GM18526 (cell line): Measurements from ENCODE around the gene ACBD5.

ENCODE experiments used
- POLR2A ChIP-seq: IDR thresholded peaks from 3 replicates; pipeline ENCODE4 v1.6.1; 2011; ENCODE audit not compliant: insufficient read length; ENCODE audit errors: extremely low read depth

The ACBD5 gene

DNA sequence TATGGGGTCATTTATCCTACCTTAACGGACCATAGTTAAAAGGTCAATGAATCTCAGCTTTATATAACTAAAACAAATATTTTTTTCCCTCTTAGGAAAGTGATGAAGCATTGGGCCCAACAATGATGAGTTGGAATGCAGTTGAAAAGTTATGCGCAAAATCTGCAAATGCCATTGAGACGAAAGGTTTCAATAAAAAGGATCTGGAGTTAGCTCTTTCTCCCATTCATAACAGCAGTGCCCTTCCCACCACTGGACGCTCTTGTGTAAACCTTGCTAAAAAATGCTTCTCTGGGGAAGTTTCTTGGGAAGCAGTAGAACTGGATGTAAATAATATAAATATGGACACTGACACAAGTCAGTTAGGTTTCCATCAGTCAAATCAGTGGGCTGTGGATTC lies 70.7 kb downstream of the ACBD5 start:
- no peak for TF ChIP-seq POLR2A

DNA sequence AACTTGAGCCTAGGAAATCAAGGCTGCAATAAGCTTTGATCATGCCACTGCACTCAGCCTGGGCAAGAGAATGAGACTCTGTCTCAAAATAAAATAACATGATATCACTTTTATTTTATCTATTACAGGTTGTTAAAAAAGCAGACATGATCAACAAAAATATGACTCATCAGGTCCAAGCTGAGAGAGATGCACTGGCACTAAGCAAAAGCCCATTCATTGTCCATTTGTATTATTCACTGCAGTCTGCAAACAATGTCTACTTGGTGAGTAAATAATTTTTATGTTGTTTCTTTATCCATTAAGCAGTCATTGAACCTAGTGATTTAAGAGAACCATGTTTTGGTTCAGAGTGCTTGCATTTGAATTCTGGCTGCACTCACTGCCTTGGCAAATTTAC lies 82.2 kb downstream of the ACBD5 start:
- TF ChIP-seq POLR2A: no peak

DNA sequence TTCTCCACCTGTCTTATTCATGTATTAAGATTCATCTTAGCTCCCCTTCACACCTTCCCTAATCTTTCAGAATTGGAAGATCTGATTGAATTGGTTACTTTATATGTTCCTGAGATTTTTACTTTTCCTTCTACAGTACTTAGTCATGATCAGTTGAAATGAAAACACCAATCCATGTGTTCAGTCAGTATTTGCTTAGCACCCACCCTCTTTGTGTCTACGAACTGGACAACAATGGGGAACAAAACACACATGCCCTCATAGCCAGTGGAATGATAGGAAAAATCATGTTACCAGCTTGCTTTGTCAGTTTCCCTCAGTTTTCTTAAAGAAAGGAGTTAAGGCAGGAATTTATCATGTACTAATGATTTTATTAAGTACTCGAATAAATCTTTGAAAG lies 83.4 kb downstream of the ACBD5 start:
- no peak for TF ChIP-seq POLR2A

DNA sequence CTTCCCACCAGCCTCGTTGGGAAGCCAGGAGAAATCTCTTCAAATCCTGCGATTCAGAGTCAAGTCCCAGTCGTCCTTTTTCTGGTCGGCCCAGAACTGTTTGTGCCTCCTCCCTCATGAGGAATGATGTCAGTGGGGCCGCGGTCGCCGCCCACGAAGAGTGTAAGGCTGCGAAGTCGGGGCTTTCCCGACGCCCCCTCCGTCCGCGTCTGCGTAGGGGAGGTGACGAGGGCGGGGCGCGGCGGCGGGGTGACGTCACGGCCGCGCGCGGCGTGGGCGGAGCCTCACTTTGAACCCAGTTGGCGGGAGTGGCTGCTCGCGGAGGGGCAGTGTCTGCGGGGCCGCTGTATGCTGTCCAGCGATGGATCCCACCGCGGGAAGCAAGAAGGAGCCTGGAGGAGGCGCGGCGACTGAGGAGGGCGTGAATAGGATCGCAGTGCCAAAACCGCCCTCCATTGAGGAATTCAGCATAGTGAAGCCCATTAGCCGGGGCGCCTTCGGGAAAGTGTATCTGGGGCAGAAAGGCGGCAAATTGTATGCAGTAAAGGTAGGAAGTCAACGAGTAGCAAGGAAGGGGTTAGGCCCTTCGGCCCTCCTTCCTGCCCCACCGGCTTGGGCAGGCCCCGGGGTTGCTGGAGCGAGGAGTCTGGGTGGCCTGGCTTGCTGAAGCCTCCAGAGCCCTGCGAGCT lies 85.4 kb downstream of the ACBD5 start, which contains the start of gene MASTL:
MASTL (plus strand) TSS at position 287 of the 689 bp plus-strand sequence; CDS start at position 362, 75 bp downstream.
- TF ChIP-seq POLR2A: peak; percentile 87

DNA sequence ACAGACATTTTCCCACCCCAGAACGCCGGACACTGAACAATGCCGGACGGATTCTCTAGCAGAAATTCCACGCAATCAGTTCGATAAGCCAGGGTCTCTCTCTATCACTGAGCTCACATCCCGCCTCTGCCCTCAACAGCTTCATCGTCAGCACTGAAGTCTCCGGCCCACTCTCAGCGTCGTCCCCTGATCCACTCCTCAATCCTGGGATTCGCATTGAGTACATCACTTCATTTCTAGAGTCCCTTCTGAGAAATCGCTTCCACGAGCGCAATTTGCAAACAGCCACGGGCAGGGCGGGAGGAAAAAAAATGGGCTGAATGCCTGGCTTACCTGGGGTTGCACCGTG lies 86.8 kb downstream of the ACBD5 start:
- TF ChIP-seq POLR2A: no peak

DNA sequence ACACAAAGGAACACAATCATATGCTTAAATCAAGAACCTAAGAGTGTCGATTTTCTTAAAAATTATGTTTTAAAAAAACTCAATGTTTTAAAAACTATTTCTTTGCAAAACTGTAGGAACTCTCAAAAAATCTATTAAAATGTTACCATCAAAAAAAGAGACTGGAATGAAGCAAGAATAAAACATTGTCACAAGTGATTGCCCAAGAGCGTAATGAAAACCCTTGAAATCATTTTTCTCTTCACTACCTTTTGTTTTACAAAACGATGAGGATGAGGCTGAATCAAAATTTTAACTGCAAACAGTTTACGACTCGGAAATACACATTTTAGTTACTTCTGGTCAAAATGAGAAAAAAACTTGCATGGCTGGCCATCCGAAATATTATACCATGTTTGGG lies 87.3 kb downstream of the ACBD5 start:
- no peak for TF ChIP-seq POLR2A

DNA sequence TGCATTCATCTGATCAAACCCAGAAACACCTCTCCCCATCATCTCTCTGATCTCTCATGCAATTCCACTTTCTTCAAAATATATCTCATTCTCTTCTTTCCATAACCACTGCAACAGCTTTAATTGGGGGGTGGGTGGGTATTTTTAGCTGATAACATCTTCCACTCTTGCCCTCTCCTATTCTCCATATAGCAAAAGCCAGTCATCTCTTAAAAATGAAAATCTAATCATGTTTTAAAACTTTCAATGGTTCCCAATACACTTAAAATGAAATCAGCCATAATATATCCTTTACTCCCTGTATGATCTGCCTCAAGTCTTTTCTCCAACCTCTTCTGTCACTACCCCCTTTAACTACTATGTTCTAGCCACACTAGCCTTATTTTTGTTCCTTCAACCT lies 87.9 kb downstream of the ACBD5 start:
- TF ChIP-seq POLR2A: no peak

DNA sequence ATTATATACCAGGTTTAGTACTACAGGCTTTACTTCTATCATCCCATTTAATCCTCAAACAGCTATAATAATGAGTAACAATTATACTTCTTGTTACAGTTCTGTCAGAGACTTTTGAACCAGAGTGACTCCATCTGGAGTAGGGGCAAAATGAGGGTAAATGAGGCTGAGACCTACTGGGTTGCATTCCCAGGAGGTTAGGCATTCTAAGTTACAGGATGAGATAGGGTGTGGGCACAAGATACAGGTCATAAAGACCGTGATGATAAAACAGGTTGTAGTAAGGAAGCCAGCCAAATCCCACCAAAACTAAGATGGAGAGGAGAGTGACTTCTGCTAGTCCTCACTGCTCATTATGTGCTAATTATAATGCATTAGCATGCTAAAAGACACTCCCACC lies 90.3 kb downstream of the ACBD5 start:
- TF ChIP-seq POLR2A: no peak

DNA sequence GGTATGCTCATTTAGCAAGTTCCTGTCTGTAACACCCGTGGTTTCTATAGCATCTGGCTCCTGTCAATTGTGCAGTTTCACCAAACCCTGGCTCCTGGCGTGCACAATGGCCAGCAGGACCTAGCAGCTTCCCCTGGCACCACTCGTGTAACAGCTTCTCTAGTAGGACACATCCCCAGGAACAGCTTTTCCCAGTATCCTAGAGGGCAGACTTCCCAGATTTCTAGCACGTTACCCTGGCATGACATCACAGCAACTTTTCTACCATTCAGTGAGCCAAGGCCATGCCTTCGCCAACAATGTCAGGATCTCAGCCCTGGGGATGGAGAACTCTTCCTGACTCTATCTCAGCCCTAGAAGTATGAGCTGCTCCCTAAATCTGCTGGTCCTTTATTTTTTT lies 92.9 kb downstream of the ACBD5 start:
- no peak for TF ChIP-seq POLR2A

DNA sequence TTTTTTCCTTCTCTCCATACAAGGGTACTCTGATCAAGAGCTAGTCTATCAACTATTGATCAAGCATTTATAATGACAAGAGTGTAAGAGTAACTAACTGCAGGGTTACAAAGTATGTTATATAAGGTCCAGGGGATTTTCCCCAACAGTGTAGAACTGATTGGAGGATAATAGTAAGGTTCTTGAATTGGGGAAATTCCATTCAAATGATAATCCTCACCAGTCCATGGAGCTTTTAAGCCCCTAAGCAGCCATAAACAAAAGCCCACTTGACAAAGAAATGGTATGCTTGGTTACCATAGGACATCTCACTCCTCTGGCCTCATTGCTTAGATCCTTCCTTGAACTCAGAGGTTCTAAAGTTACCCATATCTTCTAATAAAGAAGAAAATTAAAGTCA lies 94.7 kb downstream of the ACBD5 start:
- TF ChIP-seq POLR2A: no peak
